ENCODE results near the gene CHPF2.

The CHPF2 gene

DNA sequence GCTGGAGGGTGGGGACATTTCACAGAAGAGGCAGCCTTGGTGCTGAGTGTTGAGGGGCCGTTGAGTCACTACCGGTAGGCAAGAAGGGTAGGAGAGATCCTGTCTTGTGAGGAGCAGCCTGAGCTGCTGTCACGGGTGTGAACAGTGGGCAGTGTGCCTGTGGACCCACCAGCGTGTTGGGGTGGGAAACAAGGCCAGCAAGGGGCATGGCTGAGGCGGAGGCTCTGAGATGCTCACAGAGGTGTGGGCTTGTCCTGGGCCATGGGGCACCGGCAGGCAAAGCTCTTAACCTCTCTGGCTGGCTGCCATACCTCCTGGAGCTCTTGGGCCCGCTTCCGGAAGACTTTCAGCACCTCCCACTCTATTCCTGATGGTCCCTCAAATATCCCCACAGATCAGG, 49.8 kb downstream of the CHPF2 start:
- peak in 1 of 51 donors; percentile 31 for DNase-seq

DNA sequence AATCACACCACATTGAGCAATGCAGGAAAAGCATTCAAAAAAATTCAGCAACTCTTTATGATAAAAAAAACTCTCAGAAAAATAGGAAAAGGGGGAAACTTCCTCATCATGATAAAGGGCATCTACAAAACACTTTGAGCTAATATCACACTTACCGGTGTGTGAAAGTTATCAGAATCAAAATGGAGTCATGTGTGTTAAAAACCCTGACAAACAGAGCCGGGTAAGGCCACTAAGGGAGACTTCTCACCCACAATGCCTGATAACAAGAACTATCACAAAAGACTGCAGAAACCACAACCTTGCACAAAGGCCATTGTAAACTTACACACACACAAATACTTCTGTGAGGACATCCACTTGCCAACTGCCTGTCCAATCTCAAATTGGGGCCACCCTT, 51.0 kb downstream of the CHPF2 start:
- DNase-seq = no peak

DNA sequence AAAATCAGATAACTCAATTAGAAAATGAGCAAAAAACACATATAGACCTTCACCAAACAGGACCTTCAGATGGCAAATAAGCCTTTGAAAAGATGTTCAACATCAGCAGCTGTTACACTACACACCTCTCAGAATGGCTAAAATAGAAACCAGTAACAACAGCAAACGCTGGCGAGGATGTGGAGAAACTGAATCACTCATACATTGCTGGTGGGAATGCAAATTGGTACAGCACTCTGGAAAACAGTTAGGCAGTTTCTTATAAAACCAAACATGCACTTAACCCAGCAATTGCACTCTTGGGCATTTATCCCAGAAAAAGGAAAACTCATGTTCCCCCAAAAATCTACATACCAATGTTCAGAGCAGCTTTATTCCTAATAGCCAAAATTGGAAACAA, 53.9 kb downstream of the CHPF2 start:
- DNase-seq = no peak
